GM12878 (cell line): ENCODE results near the gene PUS7L.

Experiments
- CHD4 ChIP-seq: fragments of 200-600 bp; sonication (generic); IDR thresholded peaks from 2 replicates; pipeline ENCODE4 v1.6.1; 2016; ENCODE audit warnings: mild to moderate bottlenecking
- CTCF ChIP-seq, 3 experiments: IDR thresholded peaks in 2 of 3; conservative IDR thresholded peaks in 1 of 3; 2 replicates each; pipeline ENCODE4 v1.5.1; 2011; ENCODE audit warnings: low read depth in 3 of 3, low read length in 3 of 3, mild to moderate bottlenecking in 3 of 3, control low read depth in 2 of 3, moderate library complexity in 2 of 3, inconsistent platforms in 1 of 3, mixed read lengths in 1 of 3; ENCODE audit not compliant: control insufficient read depth in 2 of 3, insufficient read depth in 1 of 3; ENCODE audit errors: extremely low read depth in 1 of 3
- ELK1 ChIP-seq: IDR thresholded peaks from 2 replicates; pipeline ENCODE4 v1.6.1; 2012; ENCODE audit warnings: low read depth, low read length, improper control_type of control experiment
- MTA2 ChIP-seq: fragments of 450-650 bp; IDR thresholded peaks from 2 replicates; pipeline ENCODE4 v1.6.1; 2016; ENCODE audit warnings: low read depth, mild to moderate bottlenecking, moderate library complexity
- POLR2A ChIP-seq: IDR thresholded peaks from 2 replicates; pipeline ENCODE4 v1.6.1; 2011; ENCODE audit warnings: low read depth, mild to moderate bottlenecking, low read length
- SP1 ChIP-seq: IDR thresholded peaks from one replicate; pipeline ENCODE4 v1.6.1; 2011; ENCODE audit warnings: low read depth, low read length
- SRF ChIP-seq, 2 experiments: IDR thresholded peaks; 2 replicates each; pipeline ENCODE4 v1.6.1; 2011; ENCODE audit warnings: low read depth in 2 of 2, low read length in 2 of 2, mild to moderate bottlenecking in 1 of 2, moderate library complexity in 1 of 2
- TAF1 ChIP-seq: IDR thresholded peaks from 2 replicates; pipeline ENCODE4 v1.6.1; 2011; ENCODE audit warnings: mild to moderate bottlenecking, low read depth, low read length, borderline replicate concordance
- TF ChIP-seq, protein P1 (sequence below): fragments of 150-350 bp; IDR thresholded peaks from 2 replicates; pipeline ENCODE4 v1.6.1; 2016; ENCODE audit warnings: low read depth, low read length

- no peak for TF ChIP-seq CTCF (IDR thresholded peaks at IDR 0.05 in 2 of 3, conservative IDR thresholded peaks at IDR 0.05 in 1 of 3; ENCODE audit: control insufficient read depth in 2 of 3, extremely low read depth in 1 of 3, insufficient read depth in 1 of 3, low read depth in 3 of 3, low read length in 3 of 3)
- TF ChIP-seq, protein P1, sequence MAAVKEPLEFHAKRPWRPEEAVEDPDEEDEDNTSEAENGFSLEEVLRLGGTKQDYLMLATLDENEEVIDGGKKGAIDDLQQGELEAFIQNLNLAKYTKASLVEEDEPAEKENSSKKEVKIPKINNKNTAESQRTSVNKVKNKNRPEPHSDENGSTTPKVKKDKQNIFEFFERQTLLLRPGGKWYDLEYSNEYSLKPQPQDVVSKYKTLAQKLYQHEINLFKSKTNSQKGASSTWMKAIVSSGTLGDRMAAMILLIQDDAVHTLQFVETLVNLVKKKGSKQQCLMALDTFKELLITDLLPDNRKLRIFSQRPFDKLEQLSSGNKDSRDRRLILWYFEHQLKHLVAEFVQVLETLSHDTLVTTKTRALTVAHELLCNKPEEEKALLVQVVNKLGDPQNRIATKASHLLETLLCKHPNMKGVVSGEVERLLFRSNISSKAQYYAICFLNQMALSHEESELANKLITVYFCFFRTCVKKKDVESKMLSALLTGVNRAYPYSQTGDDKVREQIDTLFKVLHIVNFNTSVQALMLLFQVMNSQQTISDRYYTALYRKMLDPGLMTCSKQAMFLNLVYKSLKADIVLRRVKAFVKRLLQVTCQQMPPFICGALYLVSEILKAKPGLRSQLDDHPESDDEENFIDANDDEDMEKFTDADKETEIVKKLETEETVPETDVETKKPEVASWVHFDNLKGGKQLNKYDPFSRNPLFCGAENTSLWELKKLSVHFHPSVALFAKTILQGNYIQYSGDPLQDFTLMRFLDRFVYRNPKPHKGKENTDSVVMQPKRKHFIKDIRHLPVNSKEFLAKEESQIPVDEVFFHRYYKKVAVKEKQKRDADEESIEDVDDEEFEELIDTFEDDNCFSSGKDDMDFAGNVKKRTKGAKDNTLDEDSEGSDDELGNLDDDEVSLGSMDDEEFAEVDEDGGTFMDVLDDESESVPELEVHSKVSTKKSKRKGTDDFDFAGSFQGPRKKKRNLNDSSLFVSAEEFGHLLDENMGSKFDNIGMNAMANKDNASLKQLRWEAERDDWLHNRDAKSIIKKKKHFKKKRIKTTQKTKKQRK: no peak
- TF ChIP-seq POLR2A: no peak
- TF ChIP-seq ELK1: no peak
- no peak for TF ChIP-seq CHD4
- no peak for TF ChIP-seq SRF (IDR thresholded peaks at IDR 0.05; ENCODE audit: low read depth in 2 of 2, low read length in 2 of 2)
- no peak for TF ChIP-seq MTA2
- TF ChIP-seq TAF1: no peak
- no peak for TF ChIP-seq SP1
Measured at GRCh38 chr12:43764528-43764927, 5.9 kb upstream of the PUS7L start.
